Measurements from ENCODE around the gene CACNA2D3. TPM values are rescaled to one million over a fixed set of nuclear protein-coding genes. Genes with fewer than 3 reads are reported as not detected.

CACNA2D3 gene
- total RNA-seq, 1 donor from 2014 or later, result 17.2 TPM

GRCh38 chr3:54197509-54197908 lies 75.2 kb downstream of the CACNA2D3 start:
- Histone ChIP-seq H3K27me3 (no peaks in the 10 kb centered on the region), H3K27ac (no peak overlapping the region), H3K4me3 (no peak overlapping the region), H3K36me3 (no peaks in the 10 kb centered on the region), H3K9me3 (no peaks in the 10 kb centered on the region), H3K4me1 (no peaks in the 10 kb centered on the region)
- DNase-seq (ENCODE audit: extremely low spot score in 2 of 2), result no peak
- intact Hi-C loops (cut with DNase I), result no loop called here
- TF ChIP-seq POLR2A (IDR thresholded peaks at IDR 0.05), result no peak
- no peak for TF ChIP-seq CTCF (IDR thresholded peaks at IDR 0.05)
- no peak for TF ChIP-seq POLR2AphosphoS5 (IDR thresholded peaks at IDR 0.05; ENCODE audit: insufficient read depth in 1 of 2, low read depth in 1 of 2)

- peak in 1 of 2 donors; percentile 56 for DNase-seq (ENCODE audit: extremely low spot score in 2 of 2)
- TF ChIP-seq POLR2AphosphoS5 (IDR thresholded peaks at IDR 0.05; ENCODE audit: insufficient read depth in 1 of 2, low read depth in 1 of 2) (no peak), POLR2A (IDR thresholded peaks at IDR 0.05) (no peak), CTCF (IDR thresholded peaks at IDR 0.05) (no peak)
- H3K4me1 ChIP-seq, result no peaks in the 10 kb centered on the region
- H3K9me3 ChIP-seq, result no peaks in the 10 kb centered on the region
- intact Hi-C loops (cut with DNase I), result no loop called here
- H3K4me3 ChIP-seq, result no peak overlapping the region
- no peak overlapping the region for H3K27ac ChIP-seq
- no peaks in the 10 kb centered on the region for H3K36me3 ChIP-seq
- H3K27me3 ChIP-seq, result no peaks in the 10 kb centered on the region
Observed at GRCh38 chr3:54198556-54198955, 76.2 kb downstream of the CACNA2D3 start.

GRCh38 chr3:54202054-54202453 lies 79.7 kb downstream of the CACNA2D3 start:
- H3K27ac ChIP-seq, result no peak overlapping the region
- TF ChIP-seq CTCF (IDR thresholded peaks at IDR 0.05) (no peak), POLR2AphosphoS5 (IDR thresholded peaks at IDR 0.05; ENCODE audit: insufficient read depth in 1 of 2, low read depth in 1 of 2) (no peak), POLR2A (IDR thresholded peaks at IDR 0.05) (no peak)
- no peaks in the 10 kb centered on the region for H3K4me1 ChIP-seq
- H3K27me3 ChIP-seq, result no peaks in the 10 kb centered on the region
- DNase-seq (ENCODE audit: extremely low spot score in 2 of 2), result peak in 1 of 2 donors; percentile 64
- H3K36me3 ChIP-seq, result no peaks in the 10 kb centered on the region
- H3K4me3 ChIP-seq, result no peak overlapping the region
- intact Hi-C loops (cut with DNase I), result no loop called here
- no peaks in the 10 kb centered on the region for H3K9me3 ChIP-seq

GRCh38 chr3:54202651-54203248 lies 80.4 kb downstream of the CACNA2D3 start:
- Histone ChIP-seq H3K27ac (no peak overlapping the region), H3K9me3 (no peaks in the 10 kb centered on the region), H3K4me3 (no peak overlapping the region), H3K27me3 (no peaks in the 10 kb centered on the region), H3K36me3 (no peaks in the 10 kb centered on the region), H3K4me1 (no peaks in the 10 kb centered on the region)
- TF ChIP-seq CTCF (IDR thresholded peaks at IDR 0.05), result no peak
- TF ChIP-seq POLR2A (IDR thresholded peaks at IDR 0.05), result no peak
- no peak for TF ChIP-seq POLR2AphosphoS5 (IDR thresholded peaks at IDR 0.05; ENCODE audit: insufficient read depth in 1 of 2, low read depth in 1 of 2)
- DNase-seq (ENCODE audit: extremely low spot score in 2 of 2), result peak in 1 of 2 donors; percentile 54
- intact Hi-C loops (cut with DNase I), result no loop called here

- H3K27me3 ChIP-seq, result no peaks in the 10 kb centered on the region
- TF ChIP-seq CTCF (IDR thresholded peaks at IDR 0.05) (no peak), POLR2AphosphoS5 (IDR thresholded peaks at IDR 0.05; ENCODE audit: insufficient read depth in 1 of 2, low read depth in 1 of 2) (no peak), POLR2A (IDR thresholded peaks at IDR 0.05) (no peak)
- intact Hi-C loops (cut with DNase I), result no loop called here
- no peaks in the 10 kb centered on the region for H3K36me3 ChIP-seq
- H3K27ac ChIP-seq, result no peak overlapping the region
- DNase-seq (ENCODE audit: extremely low spot score in 2 of 2), result peak; percentile 20 to 31
- no peak overlapping the region for H3K4me3 ChIP-seq
- H3K4me1 ChIP-seq, result peaks cover 3% of the 10 kb centered on the region
- H3K9me3 ChIP-seq, result no peaks in the 10 kb centered on the region
Observed at GRCh38 chr3:54206874-54207273, 84.5 kb downstream of the CACNA2D3 start.
